ENCODE results near the gene CLIC3.

CLIC3 gene

DNA sequence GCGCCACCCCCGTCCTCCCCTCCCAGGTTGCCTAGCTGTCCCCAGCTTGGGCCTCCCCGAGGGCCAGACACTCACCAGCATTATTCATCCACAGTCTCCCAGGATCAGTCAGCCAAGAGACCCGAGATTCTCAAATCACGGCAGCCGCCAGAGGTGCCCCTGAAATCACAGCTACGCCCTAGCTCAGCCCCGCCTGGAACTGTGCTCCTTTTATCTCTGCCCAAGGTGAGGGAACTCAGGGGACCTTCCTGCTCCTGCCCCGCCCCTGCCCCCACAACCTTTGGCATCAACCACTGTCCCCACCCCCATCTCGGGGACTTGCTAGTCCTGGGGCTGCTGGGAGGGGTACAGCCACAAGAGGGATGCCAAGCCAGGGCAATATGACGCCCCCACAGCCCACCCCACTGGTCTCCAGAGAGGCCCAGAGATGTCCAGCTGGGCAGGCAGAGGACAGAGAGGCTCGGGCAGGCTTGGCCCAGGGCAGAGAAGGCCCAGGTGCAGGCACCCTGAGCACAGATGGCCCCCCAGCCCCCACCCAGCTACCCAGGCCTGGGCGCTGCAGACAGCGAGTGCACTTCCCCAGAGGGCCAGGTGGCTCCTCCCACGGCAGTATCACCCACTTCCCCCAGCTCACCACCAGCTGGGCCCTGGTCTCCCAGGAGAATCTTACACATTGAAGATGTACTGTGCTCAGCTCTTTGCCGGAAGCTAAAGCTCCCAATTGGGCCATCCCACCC lies 35.7 kb upstream of the CLIC3 start, which contains the start of gene FUT7:
FUT7 (minus strand) TSS at position 185 of the 737 bp plus-strand sequence; CDS start at position 88, 97 bp downstream.
- intact Hi-C loops (cut with DNase I): no loop called here
- DNase-seq: no peak

DNA sequence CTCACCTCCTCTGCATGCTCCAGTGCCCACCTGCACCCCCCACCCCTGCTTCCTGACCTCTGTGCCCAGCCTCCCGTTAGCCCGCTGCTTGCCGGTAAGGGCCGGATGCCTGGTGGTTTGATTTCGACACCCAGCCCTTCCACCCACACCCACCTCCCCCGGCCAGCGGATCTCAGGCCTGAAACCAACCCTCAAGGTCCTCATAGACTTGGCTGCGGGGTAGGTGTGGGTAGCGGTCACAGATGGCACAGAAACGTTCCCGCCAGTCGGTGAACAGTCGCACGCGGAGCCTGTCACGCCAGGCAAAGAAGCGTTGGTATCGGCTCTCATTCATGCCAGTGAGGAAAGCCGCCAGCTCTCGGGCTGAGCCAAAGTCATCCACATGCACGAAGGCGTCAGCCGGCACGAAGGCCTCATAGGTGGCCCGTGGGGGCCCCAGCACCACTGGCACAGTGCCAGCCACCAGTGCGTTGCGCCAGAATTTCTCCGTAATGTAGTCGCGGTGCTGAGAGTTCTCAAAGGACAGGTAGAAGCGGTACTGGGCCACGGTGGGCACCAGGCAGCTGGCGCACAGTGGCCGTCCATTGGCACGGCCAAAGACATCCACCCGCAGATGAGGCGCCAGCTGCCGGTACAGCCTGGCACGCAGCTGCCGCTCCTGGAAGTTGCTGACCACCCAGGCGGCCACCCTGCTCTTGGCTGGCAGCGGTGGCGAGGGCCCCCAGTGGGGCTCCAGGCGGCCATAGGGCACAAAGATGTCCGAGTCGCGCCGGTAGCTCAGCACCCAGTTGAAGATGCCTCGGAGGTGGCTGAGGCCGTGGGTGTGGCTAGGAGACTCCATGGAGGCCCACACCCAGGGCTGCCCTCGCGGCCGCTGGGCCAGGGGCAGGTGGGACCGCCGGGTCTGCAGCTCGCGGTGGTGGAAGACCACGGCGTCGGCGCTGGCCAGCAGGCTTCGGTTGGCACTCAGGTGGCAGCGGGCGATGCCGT lies 34.5 kb upstream of the CLIC3 start:
- peak in 1 of 10 donors; percentile 88 for DNase-seq
- intact Hi-C loops (cut with DNase I): no loop called here

DNA sequence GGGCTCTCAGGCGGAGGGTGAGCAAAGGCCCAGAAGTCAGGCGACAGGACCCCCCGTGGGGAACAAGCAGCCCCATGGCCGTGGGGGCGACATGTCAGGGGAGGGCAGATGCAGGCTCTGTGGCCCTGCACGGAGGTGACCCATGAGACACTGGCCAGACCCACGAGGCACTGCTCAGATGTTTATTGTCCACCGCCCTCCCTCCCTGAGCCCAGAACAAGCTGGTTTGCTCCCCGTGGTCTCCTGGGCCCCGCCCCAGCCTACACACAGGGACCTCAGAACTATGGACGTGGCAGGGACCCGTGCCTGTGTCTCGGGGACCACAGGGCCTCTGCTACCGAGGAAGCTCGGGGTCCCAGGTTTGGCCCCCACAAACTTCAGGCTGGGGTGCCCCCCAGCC lies 33.6 kb upstream of the CLIC3 start:
- intact Hi-C loops (cut with DNase I): no loop called here
- DNase-seq: no peak

DNA sequence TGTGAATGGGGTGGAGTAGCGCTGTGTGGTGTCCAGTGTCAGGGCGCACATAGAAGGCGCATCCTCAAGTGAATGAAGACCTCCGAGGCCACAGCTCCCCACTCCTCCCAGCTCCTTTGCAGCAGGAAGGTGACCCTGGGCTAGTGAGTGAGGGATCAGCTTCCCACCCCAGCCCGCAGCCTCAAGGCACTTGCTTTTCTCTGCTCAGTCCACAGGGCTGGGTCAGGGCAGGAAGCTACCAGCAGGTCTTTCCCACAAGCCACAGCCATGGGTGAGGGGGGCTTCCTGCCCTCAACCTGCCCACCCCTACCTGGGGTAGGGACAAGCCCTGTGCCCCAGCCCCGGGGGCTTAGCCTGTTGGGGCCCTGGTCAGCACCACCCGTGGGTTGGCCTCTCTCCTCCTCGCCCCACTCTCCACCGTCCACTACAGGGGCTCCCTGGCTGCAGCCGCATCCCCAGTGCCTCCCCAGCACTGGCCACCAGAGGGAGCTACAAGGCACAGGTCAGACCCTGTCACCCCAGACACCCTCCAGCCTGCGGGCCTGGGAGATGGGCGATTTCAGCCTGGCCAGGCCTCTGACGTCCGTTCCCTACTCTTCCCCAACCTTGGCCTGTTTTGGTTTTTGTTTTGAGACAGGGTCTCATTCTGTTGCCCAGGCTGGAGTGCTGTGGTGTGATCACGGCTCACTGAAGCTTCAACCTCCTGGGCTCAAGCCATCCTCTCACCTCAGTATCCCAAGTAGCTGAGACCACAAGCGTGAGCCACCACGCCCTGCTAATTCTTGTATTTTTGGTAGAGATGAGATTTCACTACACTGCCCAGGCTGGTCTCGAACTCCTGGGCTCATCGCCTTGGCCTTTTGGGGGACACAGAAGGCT lies 32.9 kb upstream of the CLIC3 start:
- DNase-seq: peak; percentile 61 to 97 (median 84)
- intact Hi-C loops (cut with DNase I): loop anchor here (5.0 kb wide), 1 partner anchor 242 kb away; no protein-coding TSS in a partner anchor

DNA sequence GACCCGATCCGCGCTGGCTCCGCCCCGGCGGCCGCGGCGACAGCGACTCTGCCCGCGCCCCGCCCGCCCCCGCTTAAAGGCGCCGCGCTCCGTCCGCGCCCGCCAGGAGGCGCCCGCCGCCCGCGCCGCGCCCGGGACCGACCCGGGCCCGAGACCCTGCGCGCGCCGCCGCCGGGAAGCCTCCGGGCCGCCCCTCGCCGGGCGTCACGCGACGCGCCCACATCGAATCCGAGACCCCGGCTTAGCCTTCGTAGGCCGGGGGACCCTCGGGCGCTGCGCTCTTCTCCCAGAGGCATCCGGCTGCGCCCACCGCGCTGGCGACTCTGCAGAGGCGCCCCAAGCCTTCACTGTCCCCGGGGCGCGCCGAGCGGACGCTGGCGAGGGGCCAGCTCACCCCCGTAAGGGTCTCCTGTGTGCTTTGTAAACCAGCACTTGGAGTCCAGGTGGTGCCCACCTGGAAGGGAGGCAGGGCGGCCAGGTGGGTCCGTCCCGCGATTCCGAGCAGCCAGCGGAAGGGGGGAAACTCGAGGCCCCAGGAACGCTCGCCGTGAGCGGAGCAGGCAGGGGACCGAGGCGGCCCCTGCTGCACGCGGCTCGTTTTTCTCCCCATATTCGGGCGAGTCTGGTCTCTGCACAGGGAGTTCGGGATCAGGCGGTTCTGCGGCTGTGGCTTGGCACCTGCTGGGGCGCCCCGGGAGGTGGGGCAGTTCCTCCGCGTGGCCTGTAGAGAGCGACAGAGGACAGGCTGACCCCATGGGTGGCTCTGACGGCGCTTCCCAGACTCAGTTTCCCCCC lies 32.1 kb upstream of the CLIC3 start:
- peak in 8 of 10 donors; percentile 63 to 96 (median 73) for DNase-seq
- intact Hi-C loops (cut with DNase I): loop anchor here (5.0 kb wide), 1 partner anchor 241 kb away; no protein-coding TSS in a partner anchor

DNA sequence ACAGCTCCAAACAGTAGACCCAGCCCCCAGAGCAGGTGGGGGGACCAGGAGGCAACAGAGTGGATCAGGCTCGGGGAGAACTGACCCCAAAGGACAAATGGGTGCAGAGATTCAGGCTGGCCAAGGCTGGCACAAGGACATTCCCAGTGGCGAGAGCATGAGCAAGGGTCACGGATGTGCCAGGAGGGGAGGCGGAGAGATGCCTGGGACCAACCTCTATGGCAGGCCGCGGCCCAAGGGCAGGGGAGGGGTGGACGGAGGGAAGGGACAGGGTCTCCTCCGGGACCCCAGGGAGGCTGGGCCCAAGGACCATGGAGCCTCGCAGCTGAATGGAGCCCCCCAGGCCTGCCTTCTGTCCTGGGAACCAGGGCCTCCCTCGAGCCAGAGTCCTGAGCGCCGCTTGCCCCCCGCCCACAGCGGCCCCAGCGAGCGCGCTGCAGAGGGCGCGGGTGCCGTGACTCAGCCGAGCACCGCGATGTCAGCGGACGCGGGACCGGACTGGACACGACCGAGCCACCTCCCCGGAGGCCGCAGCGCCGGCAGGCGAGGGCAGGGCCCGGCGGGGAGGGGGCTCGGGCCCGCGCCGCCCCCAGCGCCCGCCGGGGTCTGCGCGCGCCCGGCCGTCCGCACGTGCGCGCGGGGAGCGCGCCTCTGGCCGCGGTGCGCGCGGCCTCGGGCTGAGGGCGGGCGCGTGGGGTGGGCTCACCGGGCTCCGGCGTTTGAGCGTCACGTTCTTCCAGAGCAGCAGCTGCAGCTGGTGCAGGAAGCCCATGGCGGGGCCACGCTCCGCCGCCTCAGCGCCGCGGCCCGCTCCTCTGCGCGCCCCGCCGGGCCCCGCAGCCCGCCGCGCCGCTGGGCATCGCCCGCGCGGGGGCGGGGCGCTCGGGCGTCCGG lies 31.2 kb upstream of the CLIC3 start, which contains the start of gene ABCA2:
ABCA2 (minus strand) TSS at position 869 of the 894 bp plus-strand sequence; CDS start at position 772, 97 bp downstream.
- no peak for DNase-seq
- intact Hi-C loops (cut with DNase I): loop anchor here (5.0 kb wide), 1 partner anchor 240 kb away; no protein-coding TSS in a partner anchor

DNA sequence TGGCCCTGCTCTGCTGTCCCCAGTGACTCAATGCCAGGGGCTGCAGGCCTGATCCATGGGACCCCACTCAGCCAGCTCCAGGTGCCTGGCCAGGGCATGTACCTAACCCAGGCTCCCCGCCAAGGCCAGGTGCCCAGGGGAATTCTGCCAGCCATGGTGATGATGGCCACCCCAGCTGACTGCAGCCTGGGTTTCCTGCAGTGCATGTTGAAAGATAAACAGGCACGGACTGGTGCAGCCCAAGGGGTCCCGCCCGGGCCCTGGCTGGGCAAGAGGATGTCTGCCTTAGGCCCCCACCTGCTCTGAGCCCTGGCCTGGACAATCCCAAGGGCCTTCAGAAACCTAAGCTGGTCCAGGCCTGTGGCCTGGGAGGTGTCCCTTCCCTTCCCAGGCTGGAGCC lies 30.5 kb upstream of the CLIC3 start:
- no peak for DNase-seq
- intact Hi-C loops (cut with DNase I): loop anchor here (5.0 kb wide), 1 partner anchor 240 kb away; no protein-coding TSS in a partner anchor

DNA sequence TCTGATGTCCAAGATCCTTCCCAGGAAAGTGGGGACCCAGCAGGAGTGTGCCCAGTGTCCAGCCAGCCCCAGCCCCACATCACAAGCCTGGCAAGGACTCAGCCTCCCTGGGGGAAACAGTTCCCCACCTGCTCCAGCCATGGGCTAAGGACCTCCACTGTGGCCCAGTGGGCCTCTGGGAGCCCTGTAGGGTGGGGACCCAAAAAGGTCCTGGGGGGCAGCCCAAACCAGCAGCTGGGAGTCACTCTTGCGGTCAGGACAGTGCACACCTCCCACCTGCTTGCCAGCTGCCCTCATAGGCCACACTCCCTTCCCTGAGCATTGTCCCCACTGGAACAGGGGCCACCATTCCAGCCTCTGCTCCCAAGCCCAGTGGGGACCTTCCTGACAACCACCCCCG lies 30.0 kb upstream of the CLIC3 start:
- no peak for DNase-seq
- intact Hi-C loops (cut with DNase I): loop anchor here (5.0 kb wide), 1 partner anchor 239 kb away; no protein-coding TSS in a partner anchor

DNA sequence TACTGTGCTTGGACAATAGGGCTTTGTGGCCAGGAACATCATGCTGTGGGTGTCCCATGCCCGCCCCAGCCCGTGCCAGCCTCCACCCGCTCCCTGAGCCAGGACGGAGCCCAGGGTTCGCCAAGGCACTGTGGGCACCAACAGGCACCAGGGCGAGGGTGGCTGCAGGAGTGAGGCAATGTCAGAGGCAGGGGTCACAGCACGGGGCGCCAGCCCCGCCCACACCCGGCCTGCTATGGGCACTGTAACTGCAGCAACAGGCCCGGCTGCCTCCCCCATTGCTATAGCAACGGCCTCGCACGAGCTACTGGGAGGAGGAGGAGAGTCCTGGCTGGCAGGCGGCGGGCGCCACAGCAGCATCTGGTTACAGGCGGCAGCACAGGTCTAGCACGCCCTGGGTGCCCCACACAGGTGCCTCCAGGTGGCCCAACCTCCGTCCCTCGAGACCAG lies 29.2 kb upstream of the CLIC3 start:
- peak; percentile 93 to 100 (median 97) for DNase-seq
- intact Hi-C loops (cut with DNase I): loop anchor here (5.0 kb wide), 1 partner anchor 238 kb away; no protein-coding TSS in a partner anchor

DNA sequence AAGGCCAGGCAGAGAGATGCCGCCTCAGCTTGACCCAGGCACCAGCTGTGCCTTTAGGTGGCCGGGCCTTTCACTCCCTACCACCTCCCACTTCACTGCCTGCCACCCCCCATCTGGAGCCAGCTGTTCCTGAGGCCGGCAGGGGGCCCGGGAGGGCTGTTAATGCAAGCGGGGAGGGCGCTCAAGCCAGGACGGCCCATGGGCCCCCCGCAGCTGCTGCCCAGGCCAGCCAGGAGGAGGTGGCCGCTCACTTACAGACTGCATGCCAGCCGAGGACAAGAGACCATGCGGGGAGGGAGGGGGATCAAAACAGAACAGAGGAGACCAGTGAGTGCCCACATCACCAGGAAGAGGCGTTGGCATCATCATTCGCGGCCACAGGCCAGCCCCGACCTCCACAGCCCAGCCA lies 27.2 kb upstream of the CLIC3 start:
- peak in 6 of 10 donors; percentile 54 to 95 (median 69) for DNase-seq
- intact Hi-C loops (cut with DNase I): no loop called here

DNA sequence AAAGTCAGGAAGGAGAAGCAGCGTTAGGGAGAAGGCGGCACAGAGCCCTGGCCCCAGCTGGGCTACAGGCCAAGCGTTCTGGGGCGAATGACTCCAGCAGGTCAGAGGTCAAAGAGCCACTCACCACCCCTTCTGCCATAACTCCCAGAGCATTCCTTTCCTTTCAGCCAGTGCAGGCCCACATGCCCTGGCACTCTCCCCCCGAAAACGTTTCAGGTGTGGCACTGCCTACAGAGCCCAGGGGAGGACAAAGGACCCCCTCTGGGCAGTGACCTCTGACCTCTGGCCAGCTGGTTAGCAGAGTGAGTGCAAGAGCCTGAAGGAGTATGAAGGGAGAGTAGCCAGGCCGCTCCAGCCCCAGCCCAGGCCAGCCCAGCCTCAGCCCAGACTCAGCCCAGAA lies 26.8 kb upstream of the CLIC3 start:
- DNase-seq: no peak
- intact Hi-C loops (cut with DNase I): no loop called here

DNA sequence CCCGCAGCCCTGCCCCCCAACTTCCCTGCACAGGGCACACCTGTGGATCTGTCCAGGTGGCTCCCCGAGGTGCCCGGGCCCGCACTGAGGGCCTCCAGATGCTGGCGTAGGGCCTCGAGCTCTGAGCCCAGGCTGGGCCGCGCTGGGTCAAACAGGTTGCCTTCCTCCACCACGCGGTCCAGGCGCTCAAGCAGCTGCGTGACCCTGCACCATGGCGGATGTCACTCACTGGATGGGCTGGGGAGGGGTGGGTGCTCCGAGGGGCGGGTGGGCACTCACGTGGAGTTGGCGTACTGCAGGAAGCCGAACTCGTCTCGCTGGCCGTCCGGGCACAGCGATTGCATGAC lies 26.3 kb upstream of the CLIC3 start:
- no peak for DNase-seq
- intact Hi-C loops (cut with DNase I): no loop called here

DNA sequence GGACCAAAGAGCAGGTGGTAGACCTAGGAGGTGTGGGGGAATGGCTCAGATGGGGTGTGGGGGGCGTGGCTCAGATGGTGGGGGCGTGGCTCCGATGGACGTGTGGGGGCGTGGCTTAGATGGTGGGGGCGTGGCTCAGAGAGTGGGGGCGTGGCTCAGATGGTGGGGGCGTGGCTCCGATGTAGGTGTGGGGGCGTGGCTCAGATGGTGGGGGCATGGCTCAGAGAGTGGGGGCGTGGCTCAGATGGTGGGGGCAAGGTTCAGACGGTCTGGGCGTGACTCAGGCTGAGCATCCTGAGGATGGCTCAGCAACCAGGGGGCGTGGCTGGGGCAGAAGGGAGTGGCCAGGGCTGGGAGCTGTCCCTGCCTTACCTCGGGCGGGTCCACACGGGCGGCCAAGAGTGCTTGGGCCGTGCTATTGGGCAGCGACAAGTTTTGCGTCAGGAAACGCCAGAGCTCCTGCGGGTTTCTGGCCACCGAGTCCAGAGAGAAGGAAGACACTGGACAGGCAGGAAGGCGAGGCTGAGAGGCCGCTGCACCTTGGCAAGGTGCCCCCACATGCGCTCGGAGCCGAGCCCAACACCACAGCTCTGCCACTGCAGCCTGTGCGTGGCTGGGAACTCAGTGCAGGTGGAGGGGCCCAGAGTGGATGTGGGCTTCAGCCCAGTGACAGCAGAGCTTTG lies 25.8 kb upstream of the CLIC3 start:
- intact Hi-C loops (cut with DNase I): no loop called here
- DNase-seq: peak; percentile 76 to 99 (median 88)

DNA sequence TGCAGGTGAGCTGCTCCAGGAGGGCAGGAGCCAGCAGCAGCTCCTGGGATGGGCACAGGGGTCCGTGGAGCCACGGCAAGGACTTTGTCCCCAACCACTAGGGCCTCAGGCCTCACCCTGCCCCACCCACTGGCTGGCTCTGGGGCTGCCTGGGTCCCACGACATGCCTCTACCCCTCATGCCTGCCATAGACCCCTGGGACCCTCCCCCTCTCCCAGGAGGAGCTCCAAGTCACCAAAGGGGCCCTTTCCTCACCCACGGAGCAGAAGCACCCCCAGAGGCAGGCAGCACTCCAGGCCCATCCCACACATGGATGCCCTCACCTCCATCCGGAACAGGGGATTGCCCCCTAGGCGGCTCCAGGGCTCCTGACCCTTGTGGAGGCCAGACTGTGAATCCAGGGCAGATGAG lies 25.2 kb upstream of the CLIC3 start:
- intact Hi-C loops (cut with DNase I): no loop called here
- no peak for DNase-seq

DNA sequence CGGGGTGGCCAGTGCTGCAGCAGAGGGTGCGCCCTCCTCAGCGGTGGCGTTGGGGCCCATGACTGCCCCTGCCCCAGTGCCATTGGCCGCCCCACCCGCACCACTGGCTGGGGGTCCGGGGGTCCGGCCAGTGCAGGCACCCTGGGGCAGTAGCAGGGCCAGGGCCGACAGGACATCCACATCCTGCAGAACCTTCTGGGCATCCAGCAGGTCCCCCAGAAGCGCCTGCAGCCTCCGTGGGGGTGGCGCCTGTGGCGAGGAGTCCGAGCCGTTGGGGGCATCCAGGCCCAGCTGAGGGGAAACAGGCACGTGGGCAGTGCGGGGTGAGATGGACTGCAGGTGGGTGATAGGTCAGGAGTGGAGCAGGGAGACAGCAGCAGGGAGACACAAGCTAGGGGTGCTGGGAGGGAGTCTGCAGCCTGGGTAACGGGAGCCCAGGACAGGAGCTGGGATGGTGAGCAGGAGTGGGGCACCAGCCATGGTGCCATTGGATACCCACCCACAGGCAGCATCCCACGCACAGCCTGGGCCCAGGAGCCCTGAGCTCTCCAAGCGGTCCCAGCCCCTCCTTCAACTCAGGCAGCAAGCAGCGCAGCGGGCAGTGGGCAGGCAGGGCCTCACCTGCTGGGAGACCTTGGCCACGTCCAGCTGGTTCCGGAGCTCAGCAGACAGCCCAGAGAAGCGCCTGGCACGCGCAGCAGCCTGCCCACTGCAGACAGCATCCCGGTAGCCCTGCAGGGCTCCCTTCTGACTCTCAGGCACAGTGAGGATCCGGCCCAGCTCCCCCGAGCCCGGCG lies 24.6 kb upstream of the CLIC3 start:
- intact Hi-C loops (cut with DNase I): no loop called here
- peak in 1 of 10 donors; percentile 55 for DNase-seq

DNA sequence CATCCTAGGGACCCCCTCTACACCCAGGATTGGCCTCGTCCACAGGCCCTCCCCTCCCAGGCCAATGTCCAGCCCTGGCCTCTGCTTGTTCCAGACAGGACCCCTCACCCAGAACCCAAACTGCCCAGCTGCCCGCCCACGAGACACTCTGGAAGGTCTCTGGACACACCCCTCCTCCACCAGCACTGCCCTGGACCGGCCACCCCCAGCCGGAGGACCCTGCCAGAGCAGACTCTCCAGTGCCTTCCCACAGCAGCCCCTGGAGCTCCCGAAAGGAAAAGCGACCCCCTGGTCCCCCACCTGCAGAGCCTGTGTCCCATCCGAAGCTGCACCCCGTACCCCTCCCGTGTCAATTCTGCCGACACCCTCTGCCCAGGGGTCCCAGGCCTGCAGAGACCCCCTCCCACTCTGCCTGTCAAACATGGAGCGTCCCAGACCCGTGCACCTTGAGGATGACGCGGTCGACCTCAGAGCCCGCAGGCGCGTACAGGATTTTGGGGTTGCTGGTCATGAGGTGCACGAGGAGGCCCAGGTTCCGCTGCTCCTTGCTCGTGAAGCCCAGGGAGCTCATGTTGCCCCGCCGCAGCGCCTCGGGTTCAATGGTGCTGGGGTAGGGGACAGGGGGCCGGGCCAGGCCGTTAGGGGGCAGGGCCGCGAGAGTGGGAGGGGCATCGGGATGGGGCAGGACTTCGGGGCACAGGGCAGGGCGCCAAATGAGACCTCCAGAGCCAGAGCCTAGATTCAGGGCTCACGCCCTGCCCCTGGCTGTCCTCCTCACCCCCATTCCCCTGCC lies 23.7 kb upstream of the CLIC3 start:
- intact Hi-C loops (cut with DNase I): no loop called here
- no peak for DNase-seq
